Hepatocyte (in vitro differentiated cells): ENCODE results near the gene NDUFAF7.

Source experiments
- EZH2 ChIP-seq: fragments of 200-600 bp; sonication (generic); IDR thresholded peaks from 2 replicates; pipeline ENCODE4 v1.6.1; 2016; ENCODE audit warnings: antibody characterized with exemption, mild to moderate bottlenecking, borderline replicate concordance
- TF ChIP-seq, protein P1 (sequence below): fragments of 200-600 bp; sonication (generic); IDR thresholded peaks from 2 replicates; pipeline ENCODE4 v1.5.1; 2016; ENCODE audit warnings: antibody characterized with exemption, mild to moderate bottlenecking; ENCODE audit not compliant: poor library complexity

- no peak for TF ChIP-seq EZH2
- TF ChIP-seq, protein P1, sequence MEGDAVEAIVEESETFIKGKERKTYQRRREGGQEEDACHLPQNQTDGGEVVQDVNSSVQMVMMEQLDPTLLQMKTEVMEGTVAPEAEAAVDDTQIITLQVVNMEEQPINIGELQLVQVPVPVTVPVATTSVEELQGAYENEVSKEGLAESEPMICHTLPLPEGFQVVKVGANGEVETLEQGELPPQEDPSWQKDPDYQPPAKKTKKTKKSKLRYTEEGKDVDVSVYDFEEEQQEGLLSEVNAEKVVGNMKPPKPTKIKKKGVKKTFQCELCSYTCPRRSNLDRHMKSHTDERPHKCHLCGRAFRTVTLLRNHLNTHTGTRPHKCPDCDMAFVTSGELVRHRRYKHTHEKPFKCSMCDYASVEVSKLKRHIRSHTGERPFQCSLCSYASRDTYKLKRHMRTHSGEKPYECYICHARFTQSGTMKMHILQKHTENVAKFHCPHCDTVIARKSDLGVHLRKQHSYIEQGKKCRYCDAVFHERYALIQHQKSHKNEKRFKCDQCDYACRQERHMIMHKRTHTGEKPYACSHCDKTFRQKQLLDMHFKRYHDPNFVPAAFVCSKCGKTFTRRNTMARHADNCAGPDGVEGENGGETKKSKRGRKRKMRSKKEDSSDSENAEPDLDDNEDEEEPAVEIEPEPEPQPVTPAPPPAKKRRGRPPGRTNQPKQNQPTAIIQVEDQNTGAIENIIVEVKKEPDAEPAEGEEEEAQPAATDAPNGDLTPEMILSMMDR: no peak
Observed at GRCh38 chr2:37268111-37268510, 36.7 kb downstream of the NDUFAF7 start.
